Stimulated activated CD4-positive, alpha-beta T cell treated with anti-CD3 and anti-CD28 coated beads, Interleukin-4, amount 100 ng/mL, for 48 hours (primary cell): Measurements from ENCODE around the gene HSPA12A.

ENCODE experiments used
- DNase-seq, 2 donors: peaks; one replicate each; pipeline ENCODE4 v3.0.0-alpha.2; 2020; ENCODE audit warnings: low read depth in 2 of 2

The HSPA12A gene

DNA sequence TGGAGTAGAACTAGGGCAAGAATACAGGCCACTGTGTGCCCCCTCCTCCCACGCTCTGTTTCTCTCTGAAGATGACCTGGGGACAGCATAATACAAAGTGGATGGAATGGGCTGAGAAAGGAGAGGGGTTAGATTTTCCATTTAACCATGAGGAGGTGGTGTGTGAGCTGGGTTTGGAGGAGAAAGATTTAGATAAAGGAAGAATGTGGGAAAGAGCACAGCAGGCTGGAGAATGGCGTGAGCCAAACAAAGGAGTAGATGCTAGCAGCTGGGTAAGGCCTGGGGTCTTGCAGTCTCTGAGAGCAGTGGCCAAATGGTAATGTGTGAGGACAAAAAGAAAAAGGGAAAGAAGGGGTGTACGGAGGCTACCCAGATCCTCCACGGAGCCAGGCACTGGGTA, 113.0 kb downstream of the HSPA12A start:
- DNase-seq = no peak

- DNase-seq = no peak
Observed at GRCh38 chr10:116627386-116627933, 114.9 kb downstream of the HSPA12A start.

- no peak for DNase-seq
Observed at GRCh38 chr10:116626815-116627214, 115.6 kb downstream of the HSPA12A start.

- DNase-seq = no peak
Observed at GRCh38 chr10:116625845-116626244, 116.5 kb downstream of the HSPA12A start.

GRCh38 chr10:116621934-116622655, 120.3 kb downstream of the HSPA12A start:
- DNase-seq = no peak

DNA sequence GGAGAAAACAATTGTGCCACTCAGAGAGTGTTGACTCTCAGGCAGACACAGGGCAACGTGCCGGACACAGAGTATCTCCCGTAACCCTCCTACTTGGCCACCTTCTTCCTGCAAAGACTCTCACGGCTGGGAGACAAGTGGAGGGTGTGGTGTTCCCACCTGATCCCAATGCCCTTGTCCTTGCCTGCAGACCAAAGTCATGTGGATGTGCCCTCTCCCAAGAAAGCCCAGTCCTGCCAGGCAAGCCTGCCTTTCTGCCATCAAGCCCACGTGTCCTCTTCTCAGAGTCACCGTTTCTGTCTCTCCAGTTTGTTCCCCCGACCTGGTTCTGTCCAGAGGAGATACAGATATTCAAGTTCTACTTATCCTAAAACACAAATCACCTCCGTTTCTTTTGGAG, 120.9 kb downstream of the HSPA12A start:
- no peak for DNase-seq
